Midbrain (tissue), 1 donor: Measurements from ENCODE around the gene APCS.

ENCODE experiments used
- DNase-seq: peaks from one replicate; lab custom pipeline; 2025; lab: John Stamatoyannopoulos, UW

Gene APCS, protein sequence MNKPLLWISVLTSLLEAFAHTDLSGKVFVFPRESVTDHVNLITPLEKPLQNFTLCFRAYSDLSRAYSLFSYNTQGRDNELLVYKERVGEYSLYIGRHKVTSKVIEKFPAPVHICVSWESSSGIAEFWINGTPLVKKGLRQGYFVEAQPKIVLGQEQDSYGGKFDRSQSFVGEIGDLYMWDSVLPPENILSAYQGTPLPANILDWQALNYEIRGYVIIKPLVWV

DNA sequence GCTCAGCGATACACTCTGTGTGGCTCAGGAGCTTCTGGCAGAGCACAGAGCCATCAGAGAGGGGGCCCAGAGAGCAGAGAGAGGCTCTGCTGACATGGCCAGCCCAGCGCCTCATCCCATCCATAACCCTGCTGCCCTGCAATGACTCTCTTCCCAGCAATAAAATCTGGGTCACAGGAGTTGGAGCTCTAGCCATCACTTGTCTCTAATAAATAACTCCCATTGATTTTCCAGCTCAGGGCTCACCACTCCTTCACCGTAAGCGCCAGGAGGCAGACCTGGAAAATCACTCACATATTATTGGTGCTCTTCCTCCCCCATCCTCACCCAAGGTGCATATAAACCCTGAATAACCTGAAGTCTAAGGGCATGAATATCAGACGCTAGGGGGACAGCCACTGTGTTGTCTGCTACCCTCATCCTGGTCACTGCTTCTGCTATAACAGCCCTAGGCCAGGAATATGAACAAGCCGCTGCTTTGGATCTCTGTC lies at the start of gene APCS:
Gene APCS (plus strand): TSS at position 366 of the 491 bp plus-strand sequence. CDS start 96 bp downstream, at position 462.
- no peak for DNase-seq

- DNase-seq = no peak
Observed at GRCh38 chr1:159548126-159548525, 39.5 kb upstream of the APCS start.

DNA sequence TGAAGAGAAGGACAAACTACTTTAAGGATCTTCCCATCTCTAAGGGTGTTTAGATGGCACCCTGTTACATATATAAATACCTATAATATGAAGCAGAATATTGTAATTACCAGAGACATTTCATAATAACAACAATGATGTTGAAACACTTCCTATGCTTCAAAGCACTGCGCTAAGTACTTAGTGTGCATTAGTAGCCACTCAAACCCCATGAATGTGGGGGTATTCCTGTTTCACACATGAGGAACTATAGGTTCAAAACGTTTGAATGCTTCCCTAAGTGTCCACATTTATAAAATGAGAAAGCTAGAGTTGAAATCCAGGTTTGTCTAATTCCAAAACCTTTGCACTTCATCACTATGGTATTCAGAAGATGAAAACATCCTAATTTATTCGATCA lies 33.4 kb upstream of the APCS start:
- no peak for DNase-seq

- DNase-seq = no peak
Observed at GRCh38 chr1:159554696-159555095, 32.9 kb upstream of the APCS start.

- DNase-seq = no peak
Observed at GRCh38 chr1:159556931-159557369, 30.7 kb upstream of the APCS start.

- no peak for DNase-seq
Observed at GRCh38 chr1:159560599-159560998, 27.0 kb upstream of the APCS start.

DNA sequence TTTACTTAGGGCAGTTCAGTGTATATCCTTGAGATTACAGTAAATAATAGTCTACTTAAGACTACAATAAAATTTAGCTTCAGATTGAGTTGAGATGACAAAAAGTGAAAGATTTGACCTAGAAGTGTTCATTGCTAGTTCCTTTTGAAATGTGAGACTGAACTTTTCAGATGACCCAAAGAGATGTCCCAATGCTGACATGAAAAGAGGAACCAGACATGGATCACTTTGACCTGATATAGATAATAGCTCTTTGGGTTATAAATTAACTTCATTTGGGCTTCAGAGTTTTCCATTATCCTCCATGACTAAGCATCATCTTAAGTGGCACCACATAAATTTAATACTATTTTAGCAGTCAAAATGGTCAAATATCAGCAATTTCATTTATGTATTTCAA lies 26.1 kb upstream of the APCS start:
- no peak for DNase-seq

DNA sequence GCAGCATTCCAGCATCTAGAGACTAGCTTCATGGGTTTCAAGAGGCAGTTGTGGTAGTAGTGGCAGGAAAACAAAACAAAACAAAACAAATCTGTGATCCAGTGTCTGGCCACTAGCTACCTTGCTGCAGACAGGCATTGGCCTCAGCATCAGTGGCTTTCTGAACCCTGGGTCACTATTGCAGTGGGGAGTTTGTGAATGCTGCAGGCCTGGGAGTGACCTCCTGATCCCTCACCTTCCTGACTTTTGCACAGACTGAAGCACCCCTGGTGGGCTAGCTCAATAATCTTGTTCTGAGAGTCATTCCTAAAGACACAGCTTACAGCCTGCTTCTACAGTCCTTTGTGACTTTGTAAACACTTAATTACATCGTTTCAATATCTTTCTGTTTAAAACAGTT lies 24.9 kb upstream of the APCS start:
- no peak for DNase-seq

GRCh38 chr1:159577446-159577845 lies 10.2 kb upstream of the APCS start:
- no peak for DNase-seq

DNA sequence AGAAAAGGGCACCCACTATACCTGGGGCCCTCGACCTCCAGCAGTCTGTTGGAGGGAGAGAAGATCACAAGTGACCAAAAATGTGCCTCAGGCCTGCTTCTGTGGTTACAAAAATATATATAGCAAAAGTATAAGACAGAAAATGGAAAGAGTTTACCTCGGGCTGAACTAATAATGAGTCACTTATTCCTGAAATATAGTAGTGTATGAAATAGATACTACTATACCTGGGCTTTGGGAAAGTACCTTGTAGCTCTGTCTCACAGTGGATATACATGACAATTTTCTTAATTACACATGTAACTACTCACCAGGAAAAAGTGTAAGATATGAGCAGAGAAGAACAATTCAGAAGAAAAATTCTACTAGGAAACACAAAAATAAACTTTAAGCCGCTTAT lies 7.3 kb upstream of the APCS start:
- DNase-seq = no peak

DNA sequence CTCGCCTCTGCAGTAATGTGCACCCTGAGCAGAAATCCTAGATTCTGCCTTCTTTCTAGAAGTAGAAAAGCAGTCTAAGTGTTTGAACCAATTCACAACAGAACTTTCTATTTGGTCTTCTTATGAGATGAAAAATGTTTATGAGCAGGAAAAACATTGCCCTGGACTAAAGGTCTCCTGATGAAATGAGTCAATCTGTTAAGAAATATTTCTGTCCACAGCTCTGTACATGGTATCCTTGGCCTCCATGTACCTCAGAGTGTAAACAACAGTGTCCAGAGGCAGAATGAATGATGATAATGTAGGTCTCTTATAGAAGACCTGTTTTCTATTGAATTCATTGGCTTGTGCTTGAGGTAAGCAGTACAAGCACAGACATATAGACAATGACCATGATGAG lies 6.2 kb upstream of the APCS start:
- DNase-seq = no peak

DNA sequence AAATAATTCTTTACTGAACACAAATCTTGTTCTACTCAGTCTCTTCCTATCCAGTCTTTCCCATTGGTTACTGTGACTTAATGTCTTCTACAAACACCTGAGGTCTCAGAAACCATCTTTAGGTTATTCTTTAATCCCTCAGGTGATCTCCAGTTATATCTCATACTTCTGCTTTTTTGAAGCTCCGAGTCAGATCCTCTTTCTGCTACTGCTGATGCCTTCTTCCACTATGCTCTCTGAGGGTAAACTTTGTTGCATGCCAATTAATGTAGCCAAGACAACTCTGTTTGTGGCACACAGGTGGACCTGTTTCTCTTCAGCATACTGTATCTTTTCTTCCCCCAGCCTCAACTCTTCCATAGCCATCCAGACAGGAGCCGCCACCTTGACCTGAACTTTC lies 3.1 kb upstream of the APCS start:
- no peak for DNase-seq

DNA sequence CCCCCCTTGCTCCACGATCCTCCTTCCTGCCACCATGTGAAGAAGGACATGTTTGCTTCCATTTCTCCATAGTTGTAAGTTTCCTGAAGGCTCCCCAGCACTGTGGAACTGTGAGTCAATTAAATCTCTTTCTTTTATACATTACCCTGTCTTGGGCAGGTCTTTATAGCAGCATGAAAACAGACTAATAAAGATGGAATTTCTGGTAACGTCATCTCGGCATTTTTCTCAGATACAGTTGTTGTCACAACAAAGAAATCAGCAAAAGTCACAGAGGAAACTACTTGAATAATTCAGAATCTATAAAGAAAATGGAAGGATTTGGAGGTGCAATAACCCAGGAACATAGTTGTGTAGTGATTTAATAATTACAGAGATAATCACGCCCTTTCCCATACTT lies 4.4 kb downstream of the APCS start:
- DNase-seq = no peak

DNA sequence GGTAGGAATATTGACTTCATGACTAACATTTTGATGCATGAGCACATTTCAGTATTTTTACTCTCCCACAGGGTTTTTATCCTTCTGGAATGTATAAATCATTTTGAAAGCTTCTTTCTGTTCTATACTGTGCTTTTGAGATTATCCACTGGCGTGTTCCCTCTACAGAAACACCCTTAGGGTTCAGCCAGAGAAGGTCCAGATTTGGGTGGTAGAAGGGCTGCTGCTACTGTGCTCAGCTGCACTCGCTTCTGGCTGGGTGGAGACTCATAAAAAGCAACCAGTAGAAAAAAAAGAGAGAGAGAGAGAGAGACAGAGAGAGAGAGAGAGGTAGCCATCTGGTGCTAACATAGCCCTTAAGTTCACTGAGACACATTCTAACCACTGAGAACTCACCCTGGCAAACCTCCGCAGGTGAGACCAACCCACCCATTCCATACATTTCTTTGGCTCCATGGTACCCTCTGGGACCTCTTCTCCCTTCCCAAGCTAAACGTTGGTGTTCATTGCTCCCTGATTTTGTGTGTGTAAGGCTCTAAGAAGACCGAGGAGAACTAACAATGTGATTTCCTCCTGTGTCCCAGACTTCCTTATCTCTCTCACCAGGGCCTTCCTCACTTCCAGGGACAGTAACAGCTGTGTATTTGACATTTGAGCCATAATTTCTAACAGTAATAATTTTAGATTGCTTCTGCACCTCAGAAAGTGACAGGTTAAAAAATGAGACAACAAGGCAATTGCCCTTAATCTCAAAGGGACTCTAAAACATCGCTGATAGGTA lies 7.2 kb downstream of the APCS start:
- no peak for DNase-seq

DNA sequence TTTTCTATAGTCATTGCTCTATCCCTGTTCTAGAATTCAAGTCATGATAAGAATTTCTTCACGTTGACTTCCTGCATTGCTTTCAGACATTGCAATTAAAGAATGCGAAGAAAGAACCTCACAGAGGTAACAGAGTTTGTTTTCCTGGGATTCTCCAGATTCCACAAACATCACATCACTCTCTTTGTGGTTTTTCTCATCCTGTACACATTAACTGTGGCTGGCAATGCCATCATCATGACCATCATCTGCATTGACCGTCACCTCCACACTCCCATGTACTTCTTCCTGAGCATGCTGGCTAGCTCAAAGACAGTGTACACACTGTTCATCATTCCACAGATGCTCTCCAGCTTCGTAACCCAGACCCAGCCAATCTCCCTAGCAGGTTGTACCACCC lies 10.6 kb downstream of the APCS start:
- no peak for DNase-seq

- no peak for DNase-seq
Observed at GRCh38 chr1:159600894-159601293, 13.3 kb downstream of the APCS start.

DNA sequence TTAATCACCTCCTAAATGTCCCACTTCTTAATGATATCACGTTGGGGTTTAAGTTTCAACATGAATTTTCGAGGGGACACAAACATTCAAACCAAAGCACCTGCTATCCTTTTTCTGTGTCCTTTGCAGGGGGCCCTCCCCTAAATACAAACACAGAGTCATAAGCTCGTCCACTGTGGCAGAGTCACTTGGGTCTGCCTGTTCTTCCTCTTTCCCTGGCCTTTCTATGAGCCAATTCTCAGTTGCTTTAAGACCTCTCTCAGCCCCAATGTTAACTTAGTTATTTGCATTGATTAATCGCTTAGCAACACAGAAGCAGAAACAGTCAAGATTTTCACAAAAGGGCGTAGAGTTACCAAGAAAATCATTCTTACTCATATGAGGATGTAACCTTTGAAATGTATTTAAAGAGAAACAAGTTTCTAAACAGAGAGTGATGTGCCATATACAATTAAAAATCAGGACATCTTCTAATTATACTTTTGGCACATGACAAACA lies 14.9 kb downstream of the APCS start:
- no peak for DNase-seq

DNA sequence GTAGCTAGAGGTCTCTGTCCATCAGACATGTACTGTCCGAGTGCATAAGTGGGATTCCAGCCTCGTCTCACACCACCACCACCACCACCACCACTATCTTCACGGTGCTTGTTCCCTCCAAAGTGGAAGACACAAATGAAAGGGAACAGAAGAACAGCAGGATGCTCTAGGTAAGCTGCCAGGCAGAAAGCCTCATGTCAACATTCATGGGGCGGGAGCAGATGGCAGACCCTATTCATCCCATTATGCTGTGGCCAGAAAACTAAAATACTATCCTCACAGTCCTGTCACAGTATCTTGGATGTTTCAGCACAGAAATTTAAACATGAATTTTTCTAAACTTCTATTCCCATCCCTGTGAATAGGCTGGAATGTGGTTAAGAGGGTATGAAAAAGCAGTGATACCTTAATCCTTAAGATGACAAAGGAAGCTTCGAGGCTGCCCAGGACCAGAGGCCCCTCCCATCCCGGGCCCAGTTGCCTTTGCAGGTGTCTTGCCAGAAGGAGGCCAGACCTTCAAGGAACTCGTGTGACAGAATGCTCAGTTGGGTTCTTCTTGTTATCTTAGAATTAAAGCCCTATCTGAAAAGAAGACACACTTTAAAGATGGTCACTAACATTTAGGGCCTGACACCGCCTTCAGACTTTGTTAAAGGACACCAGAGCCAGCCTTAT lies 24.7 kb downstream of the APCS start:
- no peak for DNase-seq

DNA sequence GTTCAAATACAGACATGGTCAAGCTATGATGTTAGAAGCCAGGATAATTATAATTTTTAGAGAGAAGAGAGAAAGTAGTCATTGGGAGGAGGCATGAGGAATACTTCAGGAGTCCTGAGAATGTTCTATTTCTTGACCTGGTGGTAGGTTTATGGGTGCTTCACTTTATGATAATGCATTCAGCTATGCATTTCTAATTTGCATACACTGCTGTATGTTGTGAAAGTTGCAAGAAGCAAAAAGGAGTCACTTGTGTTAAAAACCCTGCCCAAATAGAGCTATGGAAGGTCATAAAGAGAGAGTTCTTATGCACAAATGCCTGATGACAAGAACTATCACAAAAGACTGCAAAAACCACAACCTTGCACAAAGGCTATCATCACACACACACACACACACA lies 45.3 kb downstream of the APCS start:
- no peak for DNase-seq
